Mesenchymal stem cell (in vitro differentiated cells and primary cell): ENCODE results near the gene SAP25.
A peak's percentile ranks its signal among the peaks of the same experiment; 100 is the strongest.

Source experiments
- DNase-seq: peaks from one replicate; pipeline ENCODE4 v3.0.0-alpha.2; 2013
- H2AFZ ChIP-seq: one replicate; pipeline ENCODE4 v1.6.1; 2013; ENCODE audit warnings: low read depth, mild to moderate bottlenecking, control low read depth, inconsistent platforms, low read length, moderate library complexity
- H2AK5ac ChIP-seq: 2 replicates; pipeline ENCODE4 v1.6.1; 2013; ENCODE audit warnings: low read length, moderate library complexity, mild to moderate bottlenecking, inconsistent platforms; ENCODE audit not compliant: severe bottlenecking
- H2BK120ac ChIP-seq: one replicate; pipeline ENCODE4 v1.6.1; 2013; ENCODE audit warnings: low read depth, mild to moderate bottlenecking, inconsistent platforms, low read length, moderate library complexity
- H2BK12ac ChIP-seq, 2 experiments: one replicate each; pipeline ENCODE4 v1.6.1; 2013; ENCODE audit warnings: inconsistent platforms in 2 of 2, low read length in 2 of 2, mild to moderate bottlenecking in 2 of 2, moderate library complexity in 2 of 2, control low read depth in 1 of 2
- H2BK15ac ChIP-seq: one replicate; pipeline ENCODE4 v1.6.1; 2013; ENCODE audit warnings: mild to moderate bottlenecking, low read depth, inconsistent platforms; ENCODE audit not compliant: poor library complexity, severe bottlenecking
- H2BK5ac ChIP-seq: 2 replicates; pipeline ENCODE4 v1.6.1; 2013; ENCODE audit warnings: low read depth, mild to moderate bottlenecking, low read length, control low read depth, inconsistent platforms; ENCODE audit not compliant: poor library complexity, severe bottlenecking
- H3K14ac ChIP-seq, 2 experiments: one replicate each; pipeline ENCODE4 v1.6.1; 2013; ENCODE audit warnings: inconsistent platforms in 2 of 2, low read length in 2 of 2, control low read depth in 1 of 2, mild to moderate bottlenecking in 1 of 2, moderate library complexity in 1 of 2
- H3K18ac ChIP-seq, 2 experiments: one replicate each; pipeline ENCODE4 v1.6.1; 2013; ENCODE audit warnings: inconsistent platforms in 2 of 2, low read length in 2 of 2, control low read depth in 1 of 2, low read depth in 1 of 2, mild to moderate bottlenecking in 1 of 2
- H3K23ac ChIP-seq, 2 experiments: one replicate each; pipeline ENCODE4 v1.6.1; 2013; ENCODE audit warnings: inconsistent platforms in 2 of 2, low read length in 2 of 2, mild to moderate bottlenecking in 2 of 2, moderate library complexity in 2 of 2, control low read depth in 1 of 2
- H3K27ac ChIP-seq: 2 replicates; pipeline ENCODE4 v1.5.1; 2013; ENCODE audit warnings: mild to moderate bottlenecking, moderate library complexity, low read length, control low read depth, inconsistent platforms; ENCODE audit not compliant: poor library complexity, severe bottlenecking
- H3K27me3 ChIP-seq, 2 experiments: 2 replicates each; pipeline versions ENCODE4 v1.6.1 to v1.7.0; 2013; ENCODE audit warnings: low read length in 2 of 2, mild to moderate bottlenecking in 2 of 2, moderate library complexity in 2 of 2, control low read depth in 1 of 2, inconsistent platforms in 1 of 2; ENCODE audit not compliant: control insufficient read depth in 1 of 2, insufficient read depth in 1 of 2
- H3K36me3 ChIP-seq, 2 experiments: 2 replicates each; pipeline versions ENCODE4 v1.6.1 to v1.7.0; 2013; ENCODE audit warnings: low read length in 2 of 2, control low read depth in 1 of 2, inconsistent platforms in 1 of 2, low read depth in 1 of 2, mild to moderate bottlenecking in 1 of 2; ENCODE audit not compliant: insufficient read depth in 2 of 2, control insufficient read depth in 1 of 2
- H3K4ac ChIP-seq, 2 experiments: one replicate each; pipeline ENCODE4 v1.6.1; 2013; ENCODE audit warnings: inconsistent platforms in 2 of 2, low read length in 2 of 2, mild to moderate bottlenecking in 2 of 2, moderate library complexity in 2 of 2, control low read depth in 1 of 2, low read depth in 1 of 2
- H3K4me1 ChIP-seq: 2 replicates; pipeline ENCODE4 v1.6.1; 2013; ENCODE audit warnings: low read depth, low read length, control low read depth; ENCODE audit not compliant: control insufficient read depth, insufficient read depth
- H3K4me2 ChIP-seq: 2 replicates; pipeline ENCODE4 v1.6.1; 2013; ENCODE audit warnings: low read length, mild to moderate bottlenecking, inconsistent platforms; ENCODE audit not compliant: poor library complexity, severe bottlenecking
- H3K4me3 ChIP-seq, 2 experiments: 2 replicates each; pipeline versions ENCODE4 v1.5.1 to v1.7.0; 2013; ENCODE audit warnings: low read length in 2 of 2, mild to moderate bottlenecking in 2 of 2, control low read depth in 1 of 2, low read depth in 1 of 2; ENCODE audit not compliant: insufficient read depth in 1 of 2
- H3K79me1 ChIP-seq: replicated peaks from 2 replicates; pipeline ENCODE4 v1.6.1; 2013; ENCODE audit warnings: mild to moderate bottlenecking, control low read depth, low read length, inconsistent platforms; ENCODE audit not compliant: poor library complexity, severe bottlenecking
- H3K9ac ChIP-seq: 2 replicates; pipeline ENCODE4 v1.7.0; 2013; ENCODE audit warnings: mild to moderate bottlenecking, low read length, moderate library complexity
- H3K9me3 ChIP-seq: 2 replicates; pipeline ENCODE4 v1.7.0; 2013; ENCODE audit warnings: mild to moderate bottlenecking, low read length; ENCODE audit not compliant: control insufficient read depth
- H4K8ac ChIP-seq: one replicate; pipeline ENCODE4 v1.6.1; 2013; ENCODE audit warnings: inconsistent platforms, mild to moderate bottlenecking, low read length, moderate library complexity
- H4K91ac ChIP-seq: one replicate; pipeline ENCODE4 v1.6.1; 2013; ENCODE audit warnings: mild to moderate bottlenecking, low read length, inconsistent platforms
- WGBS: methylation state at CpG from one replicate; pipeline ENCODE4 v1.1.7; 2013; ENCODE audit warnings: mixed read lengths; 5-methylcytosine and 5-hydroxymethylcytosine counted together

SAP25 gene

GRCh38 chr7:100588438-100588837 lies 14.7 kb upstream of the SAP25 start:
- H2BK5ac ChIP-seq: no peak overlapping the region
- H2AFZ ChIP-seq: no peak overlapping the region
- H2BK12ac ChIP-seq: no peak overlapping the region
- H3K9ac ChIP-seq: no peak overlapping the region
- H3K9me3 ChIP-seq: no peaks in the 10 kb centered on the region
- H3K4me3 ChIP-seq: no peak overlapping the region
- no peak overlapping the region for H2AK5ac ChIP-seq
- H3K27me3 ChIP-seq: peaks cover 0 to 16% of the 10 kb centered on the region in 2 experiments
- no peaks in the 10 kb centered on the region for H3K79me1 ChIP-seq
- H4K8ac ChIP-seq: no peak overlapping the region
- no peak overlapping the region for H2BK15ac ChIP-seq
- H3K4me1 ChIP-seq: peaks cover 13% of the 10 kb centered on the region
- no peak overlapping the region for H2BK120ac ChIP-seq
- no peaks in the 10 kb centered on the region for H3K36me3 ChIP-seq
- no peak overlapping the region for H3K14ac ChIP-seq
- no peak overlapping the region for H3K4me2 ChIP-seq
- DNase-seq: peak; percentile 51
- H4K91ac ChIP-seq: no peak overlapping the region
- H3K4ac ChIP-seq: no peak overlapping the region
- H3K18ac ChIP-seq: no peak overlapping the region
- no peak overlapping the region for H3K23ac ChIP-seq
- no peak overlapping the region for H3K27ac ChIP-seq
- 67% methylated on average over 1 of the region's 1 CpG for WGBS

GRCh38 chr7:100586266-100587025 lies 12.7 kb upstream of the SAP25 start, which contains the start of gene FBXO24:
Gene FBXO24 (plus strand): TSS chr7:100586328. CDS start chr7:100586626, 298 bp downstream.
- H3K36me3 ChIP-seq: peaks cover 12 to 17% of the 10 kb centered on the region in 2 experiments
- peak within 1 kb of the TSS; percentile 90 for H3K4me2 ChIP-seq
- H2BK12ac ChIP-seq: peak within 1 kb of the TSS; percentile 29 to 44
- peaks cover 29% of the 10 kb centered on the region for H3K4me1 ChIP-seq
- peak within 1 kb of the TSS; percentile 37 to 99 for H3K14ac ChIP-seq
- peak within 1 kb of the TSS; percentile 96 for H3K27ac ChIP-seq
- H3K4me3 ChIP-seq: peak within 1 kb of the TSS; percentile 96 to 99
- peak within 1 kb of the TSS; percentile 95 for H3K9ac ChIP-seq
- peaks cover 7% of the 10 kb centered on the region for H3K79me1 ChIP-seq
- H2BK15ac ChIP-seq: peak within 1 kb of the TSS; percentile 92
- H3K27me3 ChIP-seq: peaks cover 0 to 16% of the 10 kb centered on the region in 2 experiments
- peak within 1 kb of the TSS; percentile 93 to 96 for H3K4ac ChIP-seq
- DNase-seq: peak; percentile 100
- WGBS: under 1% methylated on average over 53 of the region's 53 CpGs
- H3K23ac ChIP-seq: peak within 1 kb of the TSS in 1 of 2 experiments; percentile 80
- H2AK5ac ChIP-seq: no peak within 1 kb of the TSS
- H2BK120ac ChIP-seq: peak within 1 kb of the TSS; percentile 82
- peak within 1 kb of the TSS; percentile 67 for H2AFZ ChIP-seq
- peak within 1 kb of the TSS; percentile 92 for H2BK5ac ChIP-seq
- H4K8ac ChIP-seq: peak within 1 kb of the TSS; percentile 82
- peak within 1 kb of the TSS; percentile 98 for H4K91ac ChIP-seq
- H3K9me3 ChIP-seq: no peaks in the 10 kb centered on the region
- H3K18ac ChIP-seq: peak within 1 kb of the TSS; percentile 97

- DNase-seq: no peak
- Histone ChIP-seq H2AK5ac (no peak within 1 kb of the TSS), H2AFZ (peak within 1 kb of the TSS; percentile 67), H3K79me1 (peaks cover 9% of the 10 kb centered on the region), H3K18ac (peak within 1 kb of the TSS; percentile 97), H3K4me2 (peak within 1 kb of the TSS; percentile 90), H3K27me3 (peaks cover 0 to 15% of the 10 kb centered on the region in 2 experiments), H3K9ac (peak within 1 kb of the TSS; percentile 95), H3K27ac (peak within 1 kb of the TSS; percentile 96), H3K9me3 (no peaks in the 10 kb centered on the region), H4K8ac (peak within 1 kb of the TSS; percentile 82), H2BK15ac (peak within 1 kb of the TSS; percentile 92), H2BK5ac (peak within 1 kb of the TSS; percentile 92), H2BK120ac (peak within 1 kb of the TSS; percentile 82), H3K36me3 (peaks cover 20 to 24% of the 10 kb centered on the region in 2 experiments), H3K23ac (peak within 1 kb of the TSS in 1 of 2 experiments; percentile 80), H3K14ac (peak within 1 kb of the TSS; percentile 37 to 99), H4K91ac (peak within 1 kb of the TSS; percentile 98), H3K4me3 (peak within 1 kb of the TSS; percentile 96 to 99), H3K4me1 (peaks cover 29% of the 10 kb centered on the region), H3K4ac (peak within 1 kb of the TSS; percentile 93 to 96), H2BK12ac (peak within 1 kb of the TSS; percentile 81 to 95)
- WGBS: under 1% methylated on average over 48 of the region's 61 CpGs
These were observed 12.0 kb upstream of the SAP25 start, which contains the start of gene LRCH4 for GRCh38 chr7:100585511-100586265. Gene LRCH4 (minus strand): TSS chr7:100586129. CDS start chr7:100586100, 29 bp downstream.
